NCI-H2196 (cell line): Measurements from ENCODE around the gene NFIB.

ENCODE experiments used
- DNase-seq: peaks from one replicate; lab custom pipeline; 2025; ENCODE audit not compliant: unreplicated experiment; lab: John Stamatoyannopoulos, UW

The NFIB gene

GRCh38 chr9:14159440-14160216 is 154.3 kb downstream of the NFIB start:
- peak; percentile 65 for DNase-seq

GRCh38 chr9:14158916-14159315 is 155.0 kb downstream of the NFIB start:
- no peak for DNase-seq

GRCh38 chr9:14158136-14158813 is 155.7 kb downstream of the NFIB start:
- no peak for DNase-seq

- DNase-seq = no peak
Measured at GRCh38 chr9:14157191-14157590, 156.8 kb downstream of the NFIB start.

- DNase-seq = no peak
Measured at GRCh38 chr9:14156046-14156445, 157.9 kb downstream of the NFIB start.

GRCh38 chr9:14155237-14155636 is 158.7 kb downstream of the NFIB start:
- no peak for DNase-seq

- no peak for DNase-seq
Measured at GRCh38 chr9:14153310-14153720, 160.6 kb downstream of the NFIB start.

- DNase-seq = no peak
Measured at GRCh38 chr9:14151451-14151850, 162.5 kb downstream of the NFIB start.

- no peak for DNase-seq
Measured at GRCh38 chr9:14148501-14149103, 165.3 kb downstream of the NFIB start.

GRCh38 chr9:14147738-14148137 is 166.2 kb downstream of the NFIB start:
- no peak for DNase-seq

GRCh38 chr9:14146201-14146874 is 167.6 kb downstream of the NFIB start:
- no peak for DNase-seq

GRCh38 chr9:14144215-14144614 is 169.7 kb downstream of the NFIB start:
- DNase-seq = no peak

GRCh38 chr9:14141699-14142098 is 172.2 kb downstream of the NFIB start:
- DNase-seq = no peak

- DNase-seq = no peak
Measured at GRCh38 chr9:14140096-14140697, 173.7 kb downstream of the NFIB start.

- no peak for DNase-seq
Measured at GRCh38 chr9:14139287-14139686, 174.7 kb downstream of the NFIB start.

- no peak for DNase-seq
Measured at GRCh38 chr9:14136646-14137370, 177.1 kb downstream of the NFIB start.

- no peak for DNase-seq
Measured at GRCh38 chr9:14136047-14136635, 177.8 kb downstream of the NFIB start.

- DNase-seq = no peak
Measured at GRCh38 chr9:14135421-14135820, 178.5 kb downstream of the NFIB start.

- DNase-seq = no peak
Measured at GRCh38 chr9:14133394-14133793, 180.5 kb downstream of the NFIB start.

- DNase-seq = no peak
Measured at GRCh38 chr9:14132775-14133174, 181.2 kb downstream of the NFIB start.
